Naive thymus-derived CD8-positive, alpha-beta T cell (primary cell): Measurements from ENCODE around the gene NMNAT2. TPM values are rescaled to one million over a fixed set of nuclear protein-coding genes. Genes with fewer than 3 reads are reported as not detected.
A peak's percentile ranks its signal among the peaks of the same experiment; 100 is the strongest.

Experiments used
- ATAC-seq, 2 donors: fragments of 150-1000 bp; cut with Tn5 transposase in 1 of 2; sonication (Bioruptor Pico), chemical (Tn5 transposase) in 1 of 2; 1 replicate in 1 of 2; 2 replicates in 1 of 2; pipeline ENCODE4 v1.10.0; 2021; ENCODE audit warnings: mild to moderate bottlenecking in 2 of 2, moderate library complexity in 2 of 2
- POLR2A ChIA-PET: fragments of 350-600 bp; sonication (Branson Sonifier 250); formaldehyde crosslinking; loops from one replicate; lab custom pipeline; 2021; ENCODE audit warnings: antibody characterized with exemption; lab: Charles Lee
- DNase-seq, 10 donors: peaks; one replicate each; pipeline versions ENCODE4 v3.0.0 to v3.0.0-alpha.2; 2020 to 2022
- H3K27ac Mint-ChIP-seq, 10 donors: one replicate each; pipeline ENCODE4 v1.8.0; 2020 to 2022; ENCODE audit warnings: mild to moderate bottlenecking in 10 of 10, mixed read lengths in 10 of 10, moderate library complexity in 4 of 10, inconsistent platforms in 1 of 10
- H3K27me3 Mint-ChIP-seq, 5 donors: one replicate each; pipeline ENCODE4 v1.8.0; 2021 to 2022; ENCODE audit warnings: mixed read lengths in 5 of 5
- H3K36me3 Mint-ChIP-seq, 3 donors: one replicate each; pipeline ENCODE4 v1.8.0; 2020 to 2022; ENCODE audit warnings: mixed read lengths in 3 of 3, mild to moderate bottlenecking in 2 of 3, inconsistent platforms in 1 of 3
- H3K4me1 Mint-ChIP-seq, 4 donors: one replicate each; pipeline ENCODE4 v1.8.0; 2021 to 2022; ENCODE audit warnings: mixed read lengths in 4 of 4
- H3K4me3 Mint-ChIP-seq, 10 donors: one replicate each; pipeline ENCODE4 v1.8.0; 2020 to 2022; ENCODE audit warnings: mild to moderate bottlenecking in 10 of 10, mixed read lengths in 10 of 10, moderate library complexity in 6 of 10, inconsistent platforms in 1 of 10
- H3K9me3 Mint-ChIP-seq, 9 donors: one replicate each; pipeline ENCODE4 v1.8.0; 2020 to 2022; ENCODE audit warnings: mixed read lengths in 9 of 9, mild to moderate bottlenecking in 3 of 9, inconsistent platforms in 1 of 9, moderate library complexity in 1 of 9
- polyA plus RNA-seq, 3 donors: library from polyadenylated mRNA; unstranded; fragments of 300-500 nt; fragmentation: Illumina TruSeq; gene quantifications; one replicate each; pipeline ENCODE4 v1.2.3, GENCODE V29; 2021
- total RNA-seq, 8 experiments: library from RNA in 2 of 8; stranded (reverse) in 2 of 8; gene quantifications; one replicate each; pipeline ENCODE4 v1.2.3 and lab custom pipeline; 2021 to 2026

Gene NMNAT2
- total and polyA plus RNA-seq, 5 experiments from 2014 or later, result not detected

- H3K4me1 Mint-ChIP-seq, result no peaks in the 10 kb centered on the region
- H3K27me3 Mint-ChIP-seq, result peaks cover 4 to 40% (median 11%) of the 10 kb centered on the region in 5 donors
- ATAC-seq, result no peak
- no peak for DNase-seq
- H3K4me3 Mint-ChIP-seq, result no peak overlapping the region
- peaks cover 0 to 3% (median 0%) of the 10 kb centered on the region in 9 donors for H3K9me3 Mint-ChIP-seq
- H3K36me3 Mint-ChIP-seq, result no peaks in the 10 kb centered on the region
- H3K27ac Mint-ChIP-seq, result no peak overlapping the region
- POLR2A ChIA-PET, result no interaction called here
Observed at GRCh38 chr1:183355797-183356196, 62.4 kb downstream of the NMNAT2 start.

GRCh38 chr1:183355181-183355580 is 63.0 kb downstream of the NMNAT2 start:
- no peaks in the 10 kb centered on the region for H3K4me1 Mint-ChIP-seq
- POLR2A ChIA-PET, result no interaction called here
- no peaks in the 10 kb centered on the region for H3K36me3 Mint-ChIP-seq
- peaks cover 0 to 3% (median 0%) of the 10 kb centered on the region in 9 donors for H3K9me3 Mint-ChIP-seq
- no peak overlapping the region for H3K4me3 Mint-ChIP-seq
- DNase-seq (no peak), ATAC-seq (no peak)
- H3K27me3 Mint-ChIP-seq, result peaks cover 5 to 33% (median 11%) of the 10 kb centered on the region in 5 donors
- H3K27ac Mint-ChIP-seq, result no peak overlapping the region

GRCh38 chr1:183353597-183353996 is 64.6 kb downstream of the NMNAT2 start:
- H3K4me1 Mint-ChIP-seq, result no peaks in the 10 kb centered on the region
- DNase-seq, result no peak
- H3K4me3 Mint-ChIP-seq, result no peak overlapping the region
- H3K27ac Mint-ChIP-seq, result no peak overlapping the region
- ATAC-seq, result no peak
- POLR2A ChIA-PET, result no interaction called here
- H3K27me3 Mint-ChIP-seq, result peaks cover 5 to 23% (median 10%) of the 10 kb centered on the region in 5 donors
- H3K9me3 Mint-ChIP-seq, result peaks cover 0 to 3% (median 0%) of the 10 kb centered on the region in 9 donors
- no peaks in the 10 kb centered on the region for H3K36me3 Mint-ChIP-seq

GRCh38 chr1:183349201-183349711 is 68.9 kb downstream of the NMNAT2 start:
- ATAC-seq, result no peak
- Mint-ChIP-seq H3K27me3 (peaks cover 2 to 18% (median 12%) of the 10 kb centered on the region in 5 donors), H3K36me3 (no peaks in the 10 kb centered on the region), H3K4me1 (no peaks in the 10 kb centered on the region), H3K27ac (no peak overlapping the region), H3K9me3 (no peaks in the 10 kb centered on the region), H3K4me3 (no peak overlapping the region)
- DNase-seq, result no peak
- POLR2A ChIA-PET, result no interaction called here

GRCh38 chr1:183346276-183346732 is 71.9 kb downstream of the NMNAT2 start:
- DNase-seq (no peak), ATAC-seq (no peak)
- H3K4me3 Mint-ChIP-seq, result no peak overlapping the region
- no peaks in the 10 kb centered on the region for H3K9me3 Mint-ChIP-seq
- no peaks in the 10 kb centered on the region for H3K4me1 Mint-ChIP-seq
- POLR2A ChIA-PET, result no interaction called here
- no peak overlapping the region for H3K27ac Mint-ChIP-seq
- H3K27me3 Mint-ChIP-seq, result peaks cover 0 to 18% (median 12%) of the 10 kb centered on the region in 5 donors
- no peaks in the 10 kb centered on the region for H3K36me3 Mint-ChIP-seq

GRCh38 chr1:183339556-183340167 is 78.5 kb downstream of the NMNAT2 start:
- no peak for DNase-seq
- H3K27me3 Mint-ChIP-seq, result peaks cover 0 to 11% (median 8%) of the 10 kb centered on the region in 5 donors
- no peaks in the 10 kb centered on the region for H3K4me1 Mint-ChIP-seq

GRCh38 chr1:183331091-183331742 is 87.0 kb downstream of the NMNAT2 start:
- Mint-ChIP-seq H3K4me1 (no peaks in the 10 kb centered on the region), H3K4me3 (no peak overlapping the region), H3K27ac (no peak overlapping the region), H3K27me3 (peaks cover 10 to 73% (median 31%) of the 10 kb centered on the region in 5 donors), H3K36me3 (no peaks in the 10 kb centered on the region), H3K9me3 (no peaks in the 10 kb centered on the region)
- POLR2A ChIA-PET, result no interaction called here
- DNase-seq (no peak), ATAC-seq (no peak)

More at GRCh38 chr1:183339556-183340167, 78.5 kb downstream of the NMNAT2 start:
- Mint-ChIP-seq H3K27ac (no peak overlapping the region), H3K9me3 (no peaks in the 10 kb centered on the region), H3K4me3 (no peak overlapping the region), H3K36me3 (no peaks in the 10 kb centered on the region)
- no peak for ATAC-seq
- POLR2A ChIA-PET, result no interaction called here

GRCh38 chr1:183330335-183330734 is 87.8 kb downstream of the NMNAT2 start:
- Mint-ChIP-seq H3K27me3 (peaks cover 10 to 73% (median 31%) of the 10 kb centered on the region in 5 donors), H3K4me3 (no peak overlapping the region), H3K27ac (no peak overlapping the region), H3K9me3 (no peaks in the 10 kb centered on the region), H3K4me1 (no peaks in the 10 kb centered on the region), H3K36me3 (no peaks in the 10 kb centered on the region)
- POLR2A ChIA-PET, result no interaction called here
- ATAC-seq, result no peak
- DNase-seq, result no peak

- Mint-ChIP-seq H3K27ac (peak overlapping the region in 1 of 10 donors; percentile 26), H3K27me3 (peaks cover 10 to 68% (median 27%) of the 10 kb centered on the region in 5 donors), H3K4me1 (no peaks in the 10 kb centered on the region), H3K36me3 (no peaks in the 10 kb centered on the region), H3K9me3 (no peaks in the 10 kb centered on the region), H3K4me3 (no peak overlapping the region)
- POLR2A ChIA-PET, result no interaction called here
- DNase-seq, result no peak
- ATAC-seq, result no peak
Observed at GRCh38 chr1:183328371-183328770, 89.8 kb downstream of the NMNAT2 start.

GRCh38 chr1:183327434-183328290 is 90.5 kb downstream of the NMNAT2 start:
- Mint-ChIP-seq H3K4me1 (no peaks in the 10 kb centered on the region), H3K27me3 (peaks cover 11 to 68% (median 28%) of the 10 kb centered on the region in 5 donors), H3K9me3 (no peaks in the 10 kb centered on the region), H3K27ac (no peak overlapping the region), H3K36me3 (no peaks in the 10 kb centered on the region), H3K4me3 (no peak overlapping the region)
- ATAC-seq, result no peak
- POLR2A ChIA-PET, result no interaction called here
- no peak for DNase-seq

GRCh38 chr1:183323849-183324683 is 94.1 kb downstream of the NMNAT2 start:
- H3K9me3 Mint-ChIP-seq, result no peaks in the 10 kb centered on the region
- no peak overlapping the region for H3K27ac Mint-ChIP-seq
- POLR2A ChIA-PET, result no interaction called here
- no peaks in the 10 kb centered on the region for H3K36me3 Mint-ChIP-seq
- ATAC-seq (no peak), DNase-seq (no peak)
- peaks cover 17 to 60% (median 26%) of the 10 kb centered on the region in 5 donors for H3K27me3 Mint-ChIP-seq
- H3K4me1 Mint-ChIP-seq, result no peaks in the 10 kb centered on the region
- no peak overlapping the region for H3K4me3 Mint-ChIP-seq

GRCh38 chr1:183319606-183320005 is 98.6 kb downstream of the NMNAT2 start:
- POLR2A ChIA-PET, result no interaction called here
- no peaks in the 10 kb centered on the region for H3K36me3 Mint-ChIP-seq
- no peak for DNase-seq
- no peak for ATAC-seq
- no peaks in the 10 kb centered on the region for H3K4me1 Mint-ChIP-seq
- no peak overlapping the region for H3K27ac Mint-ChIP-seq
- H3K4me3 Mint-ChIP-seq, result no peak overlapping the region
- no peaks in the 10 kb centered on the region for H3K9me3 Mint-ChIP-seq
- H3K27me3 Mint-ChIP-seq, result peaks cover 13 to 46% (median 21%) of the 10 kb centered on the region in 5 donors
